ENCODE measurements around the gene ZBTB4. TPM values are rescaled to one million over a fixed set of nuclear protein-coding genes. Genes with fewer than 3 reads are reported as not detected.
"Not testable (repeated sequence)": the region's sequence is repeated elsewhere in the genome, so short reads cannot be mapped to it uniquely, and the experiment has no call there.

The ZBTB4 gene
- total RNA-seq, 1 experiment from 2014 or later: 17.1 TPM

DNA sequence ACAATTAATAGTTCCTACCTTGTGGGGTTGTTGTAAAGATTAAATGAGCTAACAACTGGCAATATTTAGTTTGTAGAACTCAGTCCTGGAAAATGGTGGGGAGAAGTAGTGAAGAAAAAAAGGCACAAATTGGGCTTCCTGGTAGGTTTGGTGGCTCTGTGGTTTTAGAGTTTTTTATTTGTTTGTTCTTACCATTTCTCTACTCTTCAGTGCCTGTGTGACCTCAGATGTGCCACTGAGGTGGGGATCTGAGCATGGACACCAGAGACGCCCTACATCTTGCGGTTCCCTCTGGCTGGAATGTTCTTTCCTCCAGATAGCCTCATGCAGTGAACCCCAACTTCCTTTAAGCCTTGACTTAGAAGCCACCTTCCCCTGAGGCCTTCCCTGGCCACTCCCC is 7.7 kb downstream of the ZBTB4 start:
- DNase-seq (ENCODE audit: low read depth, low spot score): no peak
- no peak overlapping the region for H3K27ac ChIP-seq (ENCODE audit: low read depth, low read length)
- no peaks in the 10 kb centered on the region for H3K36me3 ChIP-seq (ENCODE audit: control insufficient read depth in 1 of 2, insufficient read depth in 2 of 2, low read length in 2 of 2)
- no peak overlapping the region for H3K4me2 ChIP-seq (ENCODE audit: low read length)
- CTCF ChIA-PET: no interaction called here
- no peaks in the 10 kb centered on the region for H3K9me3 ChIP-seq (ENCODE audit: control insufficient read depth in 1 of 2, insufficient read depth in 1 of 2, low read depth in 1 of 2, low read length in 2 of 2)
- no peak overlapping the region for H2AFZ ChIP-seq (ENCODE audit: low read depth, low read length, poor library complexity, severe bottlenecking)
- no peak for ATAC-seq
- TF ChIP-seq EZH2phosphoT487 (IDR thresholded peaks at IDR 0.05; ENCODE audit: borderline replicate concordance) (no peak), ATF3 (IDR thresholded peaks at IDR 0.05) (no peak), ZBTB33 (IDR thresholded peaks at IDR 0.05; ENCODE audit: extremely low read depth, insufficient replicate concordance, low read length) (no peak), FOSL1 (IDR thresholded peaks at IDR 0.05; ENCODE audit: low read depth) (no peak), ZNF274 (IDR thresholded peaks at IDR 0.05; ENCODE audit: low read depth, low read length) (no peak), CEBPB (IDR thresholded peaks at IDR 0.05; ENCODE audit: low read depth) (no peak), SP1 (IDR thresholded peaks at IDR 0.05; ENCODE audit: low read depth) (no peak), ELF1 (IDR thresholded peaks at IDR 0.05; ENCODE audit: borderline replicate concordance, low read depth) (no peak), SIN3A (IDR thresholded peaks at IDR 0.05; ENCODE audit: low read depth) (no peak), EZH2 (IDR thresholded peaks at IDR 0.05) (no peak), SRF (IDR thresholded peaks at IDR 0.05; ENCODE audit: low read depth) (no peak), JUND (IDR thresholded peaks at IDR 0.05) (no peak), CBX3 (IDR thresholded peaks at IDR 0.05; ENCODE audit: low read depth) (no peak), ZFX (IDR thresholded peaks at IDR 0.05) (no peak), TCF7L2 (IDR thresholded peaks at IDR 0.05; ENCODE audit: borderline replicate concordance, extremely low read depth, insufficient read depth, insufficient read length) (no peak), CTCF (IDR thresholded peaks at IDR 0.05 in 2 of 3, conservative IDR thresholded peaks at IDR 0.05 in 1 of 3; ENCODE audit: borderline replicate concordance in 1 of 3, insufficient read depth in 1 of 3, low read depth in 2 of 3, low read length in 2 of 3) (no peak)
- TF ChIP-seq, protein P1, sequence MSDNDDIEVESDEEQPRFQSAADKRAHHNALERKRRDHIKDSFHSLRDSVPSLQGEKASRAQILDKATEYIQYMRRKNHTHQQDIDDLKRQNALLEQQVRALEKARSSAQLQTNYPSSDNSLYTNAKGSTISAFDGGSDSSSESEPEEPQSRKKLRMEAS (IDR thresholded peaks at IDR 0.05): no peak
- no peaks in the 10 kb centered on the region for H3K27me3 ChIP-seq (ENCODE audit: insufficient read depth, low read length)
- H3K9ac ChIP-seq (ENCODE audit: low read length): no peak overlapping the region
- BruUV-seq (replicated peaks): no TSS peak
- POLR2A ChIA-PET: no interaction called here
- intact Hi-C loops (cut with micrococcal nuclease): no loop called here
- peaks cover 19% of the 10 kb centered on the region; the same call in 1 of the 2 replicates for H3K79me2 ChIP-seq (ENCODE audit: insufficient read depth, low read length)
- H3K4me1 ChIP-seq (ENCODE audit: control insufficient read depth in 1 of 2, insufficient read depth in 2 of 2, low read length in 2 of 2): peaks cover 8 to 15% of the 10 kb centered on the region in 2 experiments
- no peak overlapping the region for H3K4me3 ChIP-seq (replicated peaks in 1 of 2; ENCODE audit: low read depth in 1 of 2, low read length in 2 of 2)
- H4K20me1 ChIP-seq (ENCODE audit: insufficient read depth): no peaks in the 10 kb centered on the region
- RAD21 ChIA-PET (ENCODE audit: low non-redundant PET in 1 of 2, low total read pairs in 2 of 2, uncharacterized antibody in 2 of 2, unreplicated experiment in 2 of 2): interaction anchor here in 1 of 2 experiments (0.6 kb wide), 1 partner anchor 29 kb away, joined by 3 read pairs; no protein-coding TSS in a partner anchor
- H3K9me2 ChIP-seq (ENCODE audit: insufficient read depth): no peaks in the 10 kb centered on the region

DNA sequence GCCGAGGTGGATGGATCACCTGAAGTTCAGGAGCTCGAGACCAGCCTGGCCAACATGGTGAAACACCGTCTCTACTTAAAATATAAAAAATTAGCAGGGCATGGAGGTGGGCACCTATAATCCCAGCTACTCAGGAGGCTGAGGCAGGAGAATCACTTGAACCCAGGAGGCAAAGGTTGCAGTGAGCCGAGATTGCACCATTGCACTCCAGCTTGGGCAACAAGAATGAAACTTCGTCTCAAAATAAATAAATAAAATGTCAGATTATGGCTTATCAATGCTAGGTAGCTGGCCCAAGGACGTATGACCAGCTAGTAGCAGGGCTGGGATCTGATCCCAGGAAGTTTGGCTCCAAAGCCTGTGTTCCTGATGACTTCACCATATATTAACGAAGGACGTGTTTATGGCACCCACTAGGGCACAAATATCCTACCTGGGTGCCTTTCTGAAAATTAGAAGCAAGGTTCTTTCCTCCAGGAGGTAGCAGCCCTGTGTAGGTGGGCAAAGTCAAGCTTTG is 8.9 kb downstream of the ZBTB4 start:
- BruUV-seq (replicated peaks); H3K79me2 ChIP-seq (ENCODE audit: insufficient read depth, low read length); POLR2A ChIA-PET: not testable (repeated sequence)

More for the DNA sequence above, 8.9 kb downstream of the ZBTB4 start:
- DNase-seq (ENCODE audit: low read depth, low spot score); H3K9me2 ChIP-seq (ENCODE audit: insufficient read depth); H3K4me1 ChIP-seq (ENCODE audit: control insufficient read depth in 1 of 2, insufficient read depth in 2 of 2, low read length in 2 of 2); H3K9ac ChIP-seq (ENCODE audit: low read length); H2AFZ ChIP-seq (ENCODE audit: low read depth, low read length, poor library complexity, severe bottlenecking); H3K36me3 ChIP-seq (ENCODE audit: control insufficient read depth in 1 of 2, insufficient read depth in 2 of 2, low read length in 2 of 2); H3K4me2 ChIP-seq (ENCODE audit: low read length); H3K9me3 ChIP-seq (ENCODE audit: control insufficient read depth in 1 of 2, insufficient read depth in 1 of 2, low read depth in 1 of 2, low read length in 2 of 2); H3K27me3 ChIP-seq (ENCODE audit: insufficient read depth, low read length); H4K20me1 ChIP-seq (ENCODE audit: insufficient read depth); intact Hi-C loops (cut with micrococcal nuclease); H3K27ac ChIP-seq (ENCODE audit: low read depth, low read length); RAD21 ChIA-PET (ENCODE audit: low non-redundant PET in 1 of 2, low total read pairs in 2 of 2, uncharacterized antibody in 2 of 2, unreplicated experiment in 2 of 2); CTCF ChIA-PET; H3K4me3 ChIP-seq (replicated peaks in 1 of 2; ENCODE audit: low read depth in 1 of 2, low read length in 2 of 2); ATAC-seq: not testable (repeated sequence)

Data from HCT116 (cell line).